GM13976 (cell line): ENCODE results near the gene BPIFA1.

ENCODE experiments used
- DNase-seq: peaks from one replicate; pipeline ENCODE4 v3.0.0; 2012; ENCODE audit warnings: low spot score
- in situ Hi-C: fragments of 300-500 bp; cut with MboI; formaldehyde crosslinking; loops from one replicate; pipeline ENCODE4 v1.12.0; 2022; ENCODE audit warnings: low sequenced_read_pairs, mixed read lengths, inconsistent platforms; ENCODE audit not compliant: unreplicated experiment
- TF ChIP-seq, protein P1 (sequence below): IDR thresholded peaks from 2 replicates; pipeline ENCODE4 v1.5.1; 2012; ENCODE audit warnings: borderline replicate concordance, mild to moderate bottlenecking; ENCODE audit not compliant: insufficient read depth; ENCODE audit errors: extremely low read depth, missing control alignments, control extremely low read depth

Gene BPIFA1

GRCh38 chr20:33199026-33199425 is 36.8 kb upstream of the BPIFA1 start:
- no peak for DNase-seq
- in situ Hi-C loops = no loop called here
- TF ChIP-seq, protein P1, sequence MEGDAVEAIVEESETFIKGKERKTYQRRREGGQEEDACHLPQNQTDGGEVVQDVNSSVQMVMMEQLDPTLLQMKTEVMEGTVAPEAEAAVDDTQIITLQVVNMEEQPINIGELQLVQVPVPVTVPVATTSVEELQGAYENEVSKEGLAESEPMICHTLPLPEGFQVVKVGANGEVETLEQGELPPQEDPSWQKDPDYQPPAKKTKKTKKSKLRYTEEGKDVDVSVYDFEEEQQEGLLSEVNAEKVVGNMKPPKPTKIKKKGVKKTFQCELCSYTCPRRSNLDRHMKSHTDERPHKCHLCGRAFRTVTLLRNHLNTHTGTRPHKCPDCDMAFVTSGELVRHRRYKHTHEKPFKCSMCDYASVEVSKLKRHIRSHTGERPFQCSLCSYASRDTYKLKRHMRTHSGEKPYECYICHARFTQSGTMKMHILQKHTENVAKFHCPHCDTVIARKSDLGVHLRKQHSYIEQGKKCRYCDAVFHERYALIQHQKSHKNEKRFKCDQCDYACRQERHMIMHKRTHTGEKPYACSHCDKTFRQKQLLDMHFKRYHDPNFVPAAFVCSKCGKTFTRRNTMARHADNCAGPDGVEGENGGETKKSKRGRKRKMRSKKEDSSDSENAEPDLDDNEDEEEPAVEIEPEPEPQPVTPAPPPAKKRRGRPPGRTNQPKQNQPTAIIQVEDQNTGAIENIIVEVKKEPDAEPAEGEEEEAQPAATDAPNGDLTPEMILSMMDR = no peak

- in situ Hi-C loops = no loop called here
- DNase-seq = no peak
- TF ChIP-seq, protein P1 = no peak
These were observed 33.3 kb upstream of the BPIFA1 start for GRCh38 chr20:33202451-33202850.

DNA sequence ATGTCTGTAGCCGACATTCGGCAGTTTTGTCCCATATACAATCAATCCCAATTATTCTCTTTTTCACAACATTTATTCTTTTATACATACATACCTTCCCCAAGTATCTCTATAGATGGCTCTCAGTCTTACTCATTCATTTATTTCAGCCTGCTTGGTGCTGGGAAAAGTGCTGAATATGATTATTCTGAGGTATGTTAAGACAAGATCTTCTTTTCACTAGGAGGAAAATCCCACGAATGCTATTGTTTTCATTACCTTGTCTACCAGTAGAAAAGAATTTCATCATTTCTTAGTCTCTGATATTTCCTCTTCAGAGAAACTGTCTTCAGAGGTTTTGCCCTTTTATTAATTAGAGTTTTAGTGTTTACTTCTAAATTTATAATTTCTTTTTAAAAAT is 32.4 kb upstream of the BPIFA1 start:
- in situ Hi-C loops = no loop called here
- DNase-seq = no peak
- TF ChIP-seq, protein P1 = no peak

- peak; percentile 58 for DNase-seq
- in situ Hi-C loops = no loop called here
- TF ChIP-seq, protein P1 = no peak
These were observed 26.0 kb upstream of the BPIFA1 start for GRCh38 chr20:33209789-33210188.

GRCh38 chr20:33210371-33210770 is 25.4 kb upstream of the BPIFA1 start:
- in situ Hi-C loops = no loop called here
- TF ChIP-seq, protein P1 = no peak
- no peak for DNase-seq

DNA sequence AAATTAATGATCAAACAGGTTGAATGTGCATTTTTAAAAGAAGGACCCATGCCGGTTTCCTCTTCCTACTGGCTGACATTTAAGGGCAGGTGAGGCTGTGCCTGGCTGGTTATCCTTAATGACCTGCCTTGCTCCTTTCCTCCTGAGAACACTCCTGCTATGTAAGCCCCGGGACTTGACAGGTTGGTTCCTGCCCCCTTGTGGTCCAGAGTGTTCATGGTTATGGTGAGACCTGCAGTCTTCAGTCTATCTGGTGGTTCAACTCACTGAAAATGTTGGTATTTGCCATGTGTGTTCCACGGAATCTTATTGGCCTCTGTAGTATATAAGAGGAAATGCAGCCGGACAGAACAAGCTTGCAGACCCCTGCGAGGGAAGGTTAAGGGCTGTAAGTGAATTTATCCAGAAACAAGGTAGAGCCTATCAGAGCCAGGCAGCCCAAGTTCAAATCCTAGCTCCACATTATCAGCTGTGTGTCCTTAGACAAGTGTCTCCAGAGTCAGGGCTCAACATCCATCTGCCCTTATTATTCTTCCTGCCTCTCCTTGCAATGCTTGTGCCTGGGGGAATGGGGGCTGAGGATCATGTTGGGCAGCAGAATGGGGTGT is 23.9 kb upstream of the BPIFA1 start:
- in situ Hi-C loops = no loop called here
- peak; percentile 54 for DNase-seq
- TF ChIP-seq, protein P1 = peak; percentile 44
